22Rv1 (cell line): ENCODE data around the gene MCU.

ENCODE experiments used
- ZFX ChIP-seq: fragments of 450-650 bp; IDR thresholded peaks from 2 replicates; pipeline ENCODE4 v1.6.1; 2017; ENCODE audit warnings: antibody characterized with exemption, borderline replicate concordance
- TF ChIP-seq, protein P1 (sequence below): fragments of 450-650 bp; IDR thresholded peaks from 2 replicates; pipeline ENCODE4 v1.5.1; 2017; ENCODE audit warnings: mild to moderate bottlenecking

DNA sequence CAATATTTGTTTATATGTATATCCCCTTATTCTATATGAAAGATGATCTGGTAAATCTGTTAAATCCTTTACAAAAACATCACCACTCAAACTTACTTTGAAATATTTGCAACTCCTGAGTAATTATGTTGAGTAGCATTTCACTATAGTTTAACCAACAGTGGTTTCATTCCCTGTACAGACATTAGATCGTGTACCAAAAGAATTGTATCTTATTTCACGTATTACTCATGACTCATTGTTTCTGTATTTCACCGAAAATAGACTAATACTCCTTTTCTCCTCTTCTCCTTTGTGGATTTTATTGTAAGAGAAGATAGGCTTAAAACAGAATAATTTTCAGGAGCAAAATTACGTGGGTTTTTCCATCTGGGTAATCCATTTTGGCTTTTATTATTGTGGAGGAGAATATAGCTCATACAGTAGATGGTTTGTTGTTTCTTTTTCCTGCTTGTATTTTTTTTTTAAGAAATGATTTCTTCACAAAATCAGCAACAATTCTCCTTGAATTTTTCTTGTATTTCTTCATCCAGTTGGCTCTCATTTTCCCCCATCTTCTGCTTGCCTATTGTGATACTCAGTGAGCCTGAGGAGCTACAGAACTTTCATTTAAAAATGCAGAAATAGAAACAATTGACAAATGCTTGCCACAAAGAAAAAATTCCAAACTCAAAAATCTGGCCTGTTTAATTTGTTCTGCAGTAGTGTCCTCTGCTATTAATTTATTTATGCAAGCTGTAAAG, 111.0 kb downstream of the MCU start:
- TF ChIP-seq, protein P1, sequence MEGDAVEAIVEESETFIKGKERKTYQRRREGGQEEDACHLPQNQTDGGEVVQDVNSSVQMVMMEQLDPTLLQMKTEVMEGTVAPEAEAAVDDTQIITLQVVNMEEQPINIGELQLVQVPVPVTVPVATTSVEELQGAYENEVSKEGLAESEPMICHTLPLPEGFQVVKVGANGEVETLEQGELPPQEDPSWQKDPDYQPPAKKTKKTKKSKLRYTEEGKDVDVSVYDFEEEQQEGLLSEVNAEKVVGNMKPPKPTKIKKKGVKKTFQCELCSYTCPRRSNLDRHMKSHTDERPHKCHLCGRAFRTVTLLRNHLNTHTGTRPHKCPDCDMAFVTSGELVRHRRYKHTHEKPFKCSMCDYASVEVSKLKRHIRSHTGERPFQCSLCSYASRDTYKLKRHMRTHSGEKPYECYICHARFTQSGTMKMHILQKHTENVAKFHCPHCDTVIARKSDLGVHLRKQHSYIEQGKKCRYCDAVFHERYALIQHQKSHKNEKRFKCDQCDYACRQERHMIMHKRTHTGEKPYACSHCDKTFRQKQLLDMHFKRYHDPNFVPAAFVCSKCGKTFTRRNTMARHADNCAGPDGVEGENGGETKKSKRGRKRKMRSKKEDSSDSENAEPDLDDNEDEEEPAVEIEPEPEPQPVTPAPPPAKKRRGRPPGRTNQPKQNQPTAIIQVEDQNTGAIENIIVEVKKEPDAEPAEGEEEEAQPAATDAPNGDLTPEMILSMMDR = no peak
- TF ChIP-seq ZFX = no peak
